B cell (primary cell): ENCODE measurements around the gene SLC2A4. TPM values are rescaled to one million over a fixed set of nuclear protein-coding genes. Genes with fewer than 3 reads are reported as not detected.

Source experiments
- ATAC-seq: fragments of 200-7000 bp; cut with Tn5 transposase; one replicate; pipeline ENCODE4 v1.10.0; 2021; ENCODE audit warnings: low read depth, mild to moderate bottlenecking, moderate number of reproducible peaks, moderate library complexity
- CTCF ChIA-PET: fragments of 350-600 bp; sonication (Branson Sonifier 250); formaldehyde crosslinking; loops from one replicate; lab custom pipeline; 2021; ENCODE audit warnings: antibody characterized with exemption, inconsistent platforms; lab: Charles Lee
- POLR2A ChIA-PET: fragments of 350-600 bp; sonication (Branson Sonifier 250); formaldehyde crosslinking; loops from one replicate; lab custom pipeline; 2021; ENCODE audit warnings: antibody characterized with exemption; lab: Charles Lee
- DNase-seq: peaks from one replicate; pipeline ENCODE4 v3.0.0; 2013
- H2AFZ ChIP-seq: 2 replicates; pipeline ENCODE4 v1.6.1; 2012; ENCODE audit warnings: mild to moderate bottlenecking, low read depth, low read length; ENCODE audit not compliant: insufficient read depth, poor library complexity, severe bottlenecking
- H3K27ac ChIP-seq, 2 donors: 1 replicate in 1 of 2; 2 replicates in 1 of 2; pipeline ENCODE4 v1.5.1; 2012 to 2013; ENCODE audit warnings: low read length in 2 of 2, mild to moderate bottlenecking in 2 of 2, moderate library complexity in 1 of 2
- H3K27me3 ChIP-seq, 4 experiments: fragments of 200-600 bp in 1 of 4; sonication (generic) in 1 of 4; replicated peaks in 1 of 4; 1 replicate in 2 of 4; 2 replicates in 2 of 4; pipeline versions ENCODE4 v1.6.1 to v1.7.0; 2013 to 2016; ENCODE audit warnings: low read length in 3 of 4, mild to moderate bottlenecking in 2 of 4, mixed read lengths in 1 of 4, moderate library complexity in 1 of 4; ENCODE audit not compliant: insufficient read depth in 4 of 4, control insufficient read depth in 3 of 4; ENCODE audit errors: control extremely low read depth in 1 of 4
- H3K36me3 ChIP-seq, 2 experiments: replicated peaks in 1 of 2; 1 replicate in 1 of 2; 2 replicates in 1 of 2; pipeline versions ENCODE4 v1.6.1 to v1.7.1; 2013; ENCODE audit warnings: low read length in 1 of 2; ENCODE audit not compliant: insufficient read depth in 2 of 2, control insufficient read depth in 1 of 2; ENCODE audit errors: control extremely low read depth in 1 of 2, extremely low read depth in 1 of 2
- H3K4me1 ChIP-seq, 2 donors: fragments of 200-600 bp in 1 of 2; sonication (generic) in 1 of 2; 1 replicate in 1 of 2; 2 replicates in 1 of 2; pipeline versions ENCODE4 v1.5.1 to v1.6.1; 2013 to 2017; ENCODE audit warnings: low read length in 2 of 2; ENCODE audit not compliant: control insufficient read depth in 2 of 2, insufficient read depth in 2 of 2
- H3K4me2 ChIP-seq: replicated peaks from 2 replicates; pipeline ENCODE3; 2012; ENCODE audit warnings: mild to moderate bottlenecking, low read depth, low read length; ENCODE audit not compliant: poor library complexity, severe bottlenecking
- H3K4me3 ChIP-seq, 5 experiments: fragments of 200-600 bp in 1 of 5; sonication (generic) in 1 of 5; 1 replicate in 3 of 5; 2 replicates in 2 of 5; pipeline versions ENCODE4 v1.5.1 to v1.7.0; 2011 to 2016; ENCODE audit warnings: low read length in 4 of 5, mild to moderate bottlenecking in 4 of 5, low read depth in 2 of 5, control low read depth in 1 of 5, moderate library complexity in 1 of 5; ENCODE audit not compliant: insufficient read depth in 1 of 5; ENCODE audit errors: control extremely low read depth in 1 of 5, extremely low read depth in 1 of 5
- H3K79me2 ChIP-seq: fragments of 200-600 bp; sonication (generic); one replicate; pipeline ENCODE4 v1.6.0; 2016; ENCODE audit warnings: low read length; ENCODE audit not compliant: control insufficient read depth, insufficient read depth
- H3K9ac ChIP-seq: fragments of 200-600 bp; sonication (generic); 2 replicates; pipeline ENCODE4 v1.6.1; 2017; ENCODE audit warnings: mild to moderate bottlenecking, low read length, moderate library complexity
- H3K9me3 ChIP-seq, 3 donors: one replicate each; pipeline versions ENCODE4 v1.6.1 to v1.7.1; 2013; ENCODE audit warnings: low read length in 2 of 3; ENCODE audit not compliant: control insufficient read depth in 2 of 3, insufficient read depth in 1 of 3; ENCODE audit errors: control extremely low read depth in 1 of 3
- H4K20me1 ChIP-seq: 2 replicates; pipeline ENCODE4 v1.6.0; 2012; ENCODE audit warnings: mild to moderate bottlenecking, low read length; ENCODE audit not compliant: insufficient read depth, control insufficient read depth, poor library complexity, severe bottlenecking
- H3K27ac Mint-ChIP-seq: one replicate; pipeline ENCODE4 v1.8.0; 2021; ENCODE audit warnings: mixed read lengths
- H3K27me3 Mint-ChIP-seq: one replicate; pipeline ENCODE4 v1.8.0; 2021; ENCODE audit warnings: mixed read lengths
- H3K4me1 Mint-ChIP-seq: one replicate; pipeline ENCODE4 v1.8.0; 2021; ENCODE audit warnings: mixed read lengths
- H3K4me3 Mint-ChIP-seq: one replicate; pipeline ENCODE4 v1.8.0; 2021; ENCODE audit warnings: mixed read lengths
- H3K9me3 Mint-ChIP-seq: one replicate; pipeline ENCODE4 v1.8.0; 2022; ENCODE audit warnings: mixed read lengths; ENCODE audit not compliant: insufficient read depth
- EZH2 ChIP-seq: IDR thresholded peaks from 2 replicates; pipeline ENCODE4 v1.6.1; 2012; ENCODE audit warnings: borderline replicate concordance, low read depth, mild to moderate bottlenecking, moderate library complexity, low read length; ENCODE audit not compliant: insufficient read depth, poor library complexity, severe bottlenecking
- WGBS: methylation state at CpG from one replicate; pipeline ENCODE4 v1.1.5; 2013; ENCODE audit warnings: missing lambda C conversion rate; ENCODE audit not compliant: insufficient coverage; 5-methylcytosine and 5-hydroxymethylcytosine counted together
- intact Hi-C: fragments of 100-400 bp; cut with micrococcal nuclease; formaldehyde crosslinking; loops from one replicate; pipeline ENCODE4 v1.10.0; 2022
- polyA plus RNA-seq: library from polyadenylated mRNA; depleted of rRNA; stranded (reverse); fragments of >200 nt; gene quantifications from 2 replicates; pipeline ENCODE4 v1.2.3, GENCODE V29; 2012
- total RNA-seq, 2 donors: library from RNA; stranded (reverse); fragments of 120-200 nt in 1 of 2; gene quantifications; 1 replicate in 1 of 2; 2 replicates in 1 of 2; pipeline versions ENCODE4 v1.2.3 to v1.2.4, GENCODE V29; 2013 to 2022
- TF ChIP-seq, protein P1 (sequence below): fragments of 200-600 bp; IDR thresholded peaks from one replicate; pipeline ENCODE4 v1.8.0; 2022; ENCODE audit warnings: antibody characterized with exemption, mild to moderate bottlenecking

Gene SLC2A4
- total and polyA plus RNA-seq, 2 donors (not counting 1 experiment from before 2014, with no cell fraction given) = not detected

DNA sequence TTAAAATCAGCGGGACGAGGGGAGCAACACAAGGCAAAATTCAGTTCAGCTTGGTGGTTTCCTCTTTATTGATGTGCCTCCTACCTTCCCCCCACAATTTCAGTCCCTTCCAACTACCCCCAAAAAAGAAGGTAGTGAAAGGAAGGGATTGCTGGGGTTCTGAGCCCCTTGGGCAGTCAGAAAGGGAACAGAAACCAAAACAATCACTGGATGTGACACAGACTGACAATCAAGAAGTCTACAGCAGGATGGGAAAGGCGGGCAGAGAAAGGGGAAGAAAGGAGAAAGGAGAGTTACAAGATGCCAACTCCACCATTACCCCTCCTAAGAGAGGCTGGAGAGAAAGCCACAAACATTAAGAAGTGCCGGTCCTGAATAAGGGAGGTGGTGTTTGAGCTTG is 41.1 kb upstream of the SLC2A4 start:
- H4K20me1 ChIP-seq = peaks cover 22% of the 10 kb centered on the region
- Mint-ChIP-seq H3K4me3 (peak overlapping the region; percentile 98), H3K9me3 (no peaks in the 10 kb centered on the region), H3K27ac (peak overlapping the region; percentile 100), H3K27me3 (no peaks in the 10 kb centered on the region), H3K4me1 (peaks cover 52% of the 10 kb centered on the region)
- H3K27me3 ChIP-seq = no peaks in the 10 kb centered on the region
- 50% methylated on average over 2 of the region's 4 CpGs for WGBS
- H2AFZ ChIP-seq = no peak overlapping the region
- H3K9ac ChIP-seq = peak overlapping the region; percentile 94
- H3K79me2 ChIP-seq = peaks cover 37% of the 10 kb centered on the region
- peak overlapping the region in 2 of 5 experiments; percentile 32 to 97 for H3K4me3 ChIP-seq
- DNase-seq (peak; percentile 73), ATAC-seq (no peak)
- ChIA-PET CTCF (interaction anchor here (0.9 to 5.0 kb wide), 5 partner anchors 9 to 56 kb away, joined by 3 to 36 read pairs (median 6); partner anchors contain the start of genes ACADVL, CTDNEP1, DLG4 and ELP5), POLR2A (interaction anchor here (0.6 to 13.1 kb wide), 4 partner anchors 10 to 1007 kb away, joined by 3 to 157 read pairs (median 15); partner anchors contain the start of genes ACADVL, CTC1, CTDNEP1 and DLG4)
- peak overlapping the region; percentile 33 to 97 for H3K27ac ChIP-seq
- no peak for TF ChIP-seq EZH2
- TF ChIP-seq, protein P1, sequence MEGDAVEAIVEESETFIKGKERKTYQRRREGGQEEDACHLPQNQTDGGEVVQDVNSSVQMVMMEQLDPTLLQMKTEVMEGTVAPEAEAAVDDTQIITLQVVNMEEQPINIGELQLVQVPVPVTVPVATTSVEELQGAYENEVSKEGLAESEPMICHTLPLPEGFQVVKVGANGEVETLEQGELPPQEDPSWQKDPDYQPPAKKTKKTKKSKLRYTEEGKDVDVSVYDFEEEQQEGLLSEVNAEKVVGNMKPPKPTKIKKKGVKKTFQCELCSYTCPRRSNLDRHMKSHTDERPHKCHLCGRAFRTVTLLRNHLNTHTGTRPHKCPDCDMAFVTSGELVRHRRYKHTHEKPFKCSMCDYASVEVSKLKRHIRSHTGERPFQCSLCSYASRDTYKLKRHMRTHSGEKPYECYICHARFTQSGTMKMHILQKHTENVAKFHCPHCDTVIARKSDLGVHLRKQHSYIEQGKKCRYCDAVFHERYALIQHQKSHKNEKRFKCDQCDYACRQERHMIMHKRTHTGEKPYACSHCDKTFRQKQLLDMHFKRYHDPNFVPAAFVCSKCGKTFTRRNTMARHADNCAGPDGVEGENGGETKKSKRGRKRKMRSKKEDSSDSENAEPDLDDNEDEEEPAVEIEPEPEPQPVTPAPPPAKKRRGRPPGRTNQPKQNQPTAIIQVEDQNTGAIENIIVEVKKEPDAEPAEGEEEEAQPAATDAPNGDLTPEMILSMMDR = no peak
- H3K4me2 ChIP-seq = peak overlapping the region; percentile 79
- H3K9me3 ChIP-seq = no peaks in the 10 kb centered on the region
- H3K4me1 ChIP-seq = peaks cover 33 to 41% of the 10 kb centered on the region in 2 donors
- intact Hi-C loops = no loop called here
- peaks cover 0 to 29% of the 10 kb centered on the region in 2 experiments for H3K36me3 ChIP-seq

GRCh38 chr17:7241090-7241733 is 40.3 kb upstream of the SLC2A4 start:
- peak overlapping the region; percentile 81 to 99 (median 99) for H3K4me3 ChIP-seq
- peaks cover 1 to 29% of the 10 kb centered on the region in 2 experiments for H3K36me3 ChIP-seq
- Mint-ChIP-seq H3K9me3 (no peaks in the 10 kb centered on the region), H3K27ac (peak overlapping the region; percentile 100), H3K4me3 (peak overlapping the region; percentile 98), H3K27me3 (no peaks in the 10 kb centered on the region), H3K4me1 (peaks cover 44% of the 10 kb centered on the region)
- H3K9me3 ChIP-seq = no peaks in the 10 kb centered on the region
- TF ChIP-seq EZH2 = no peak
- TF ChIP-seq, protein P1 = no peak
- ChIA-PET CTCF (interaction anchor here (0.6 to 5.0 kb wide), 6 partner anchors 8 to 314 kb away, joined by 3 to 36 read pairs (median 4); partner anchors contain the start of genes ACADVL, CTDNEP1, DLG4 and ELP5), POLR2A (interaction anchor here (0.6 to 13.1 kb wide), 6 partner anchors 9 to 240 kb away, joined by 3 to 157 read pairs (median 10); partner anchors contain the start of genes ACADVL, CTDNEP1, DLG4 and ELP5)
- peak overlapping the region; percentile 82 for H3K9ac ChIP-seq
- H4K20me1 ChIP-seq = peaks cover 22% of the 10 kb centered on the region
- no peaks in the 10 kb centered on the region for H3K27me3 ChIP-seq
- peaks cover 37% of the 10 kb centered on the region for H3K79me2 ChIP-seq
- H3K4me2 ChIP-seq = peak overlapping the region; percentile 79
- peaks cover 31 to 36% of the 10 kb centered on the region in 2 donors for H3K4me1 ChIP-seq
- peak overlapping the region; percentile 86 for H2AFZ ChIP-seq
- DNase-seq = no peak
- peak overlapping the region; percentile 94 to 97 for H3K27ac ChIP-seq
- no peak for ATAC-seq
- intact Hi-C loops = no loop called here
- WGBS = 70% methylated on average over 6 of the region's 9 CpGs
